Sigmoid colon (tissue), 3 donors: Measurements from ENCODE around the gene KCNQ5.

Experiments used
- CTCF ChIP-seq, 4 experiments: fragments of 450-650 bp in 3 of 4; fragments of 200-600 bp in 1 of 4; IDR thresholded peaks; one replicate each; pipeline ENCODE4 v1.5.1; 2016 to 2019; ENCODE audit warnings: antibody characterized with exemption in 4 of 4, mild to moderate bottlenecking in 3 of 4, moderate library complexity in 2 of 4
- POLR2A ChIP-seq, 2 donors: fragments of 450-650 bp; IDR thresholded peaks; one replicate each; pipeline ENCODE4 v1.6.1; 2016; ENCODE audit warnings: antibody characterized with exemption in 2 of 2, mild to moderate bottlenecking in 2 of 2, moderate library complexity in 2 of 2

- no peak for TF ChIP-seq CTCF (IDR thresholded peaks at IDR 0.05)
- TF ChIP-seq POLR2A (IDR thresholded peaks at IDR 0.05) = no peak
Measured at GRCh38 chr6:72740135-72740534, 118.3 kb downstream of the KCNQ5 start.
